WTC11 (cell line): ENCODE data around the gene RNF121. TPM values are rescaled to one million over a fixed set of nuclear protein-coding genes. Genes with fewer than 3 reads are reported as not detected.

Experiments
- ATAC-seq: fragments of 200-7000 bp; cut with Tn5 transposase; 2 replicates; pipeline ENCODE4 v1.10.0; 2021; ENCODE audit warnings: mild to moderate bottlenecking, moderate library complexity
- CTCF ChIA-PET: fragments of 300-600 bp; sonication (Branson Sonifier 250); formaldehyde crosslinking; loops from one replicate; lab custom pipeline; 2021; ENCODE audit warnings: antibody characterized with exemption; lab: Charles Lee
- POLR2A ChIA-PET: fragments of 350-600 bp; sonication (Branson Sonifier 250); formaldehyde crosslinking; loops from one replicate; lab custom pipeline; 2021; ENCODE audit warnings: antibody characterized with exemption; lab: Charles Lee
- DNase-seq: peaks from one replicate; pipeline ENCODE4 v3.0.0; 2021; ENCODE audit warnings: low spot score
- H3K27ac Mint-ChIP-seq: 2 replicates; pipeline ENCODE4 v1.8.0; 2021; ENCODE audit warnings: mixed read lengths
- H3K27me3 Mint-ChIP-seq: 2 replicates; pipeline ENCODE4 v1.8.0; 2021; ENCODE audit warnings: low read depth, mild to moderate bottlenecking, moderate library complexity, mixed read lengths
- H3K36me3 Mint-ChIP-seq: 2 replicates; pipeline ENCODE4 v1.8.0; 2021; ENCODE audit warnings: mixed read lengths
- H3K4me1 Mint-ChIP-seq: 2 replicates; pipeline ENCODE4 v1.8.0; 2022; ENCODE audit warnings: mixed read lengths
- H3K4me3 Mint-ChIP-seq: 2 replicates; pipeline ENCODE4 v1.8.0; 2021; ENCODE audit warnings: mild to moderate bottlenecking, moderate library complexity, mixed read lengths
- H3K9me3 Mint-ChIP-seq: 2 replicates; pipeline ENCODE4 v1.8.0; 2021; ENCODE audit warnings: mixed read lengths
- AR ChIP-seq: fragments of 250-450 bp; sonication (Bioruptor Pico); IDR thresholded peaks from 2 replicates; pipeline ENCODE4 v1.9.0; 2021; ENCODE audit warnings: mild to moderate bottlenecking
- CREM ChIP-seq: sonication (generic); formaldehyde crosslinking; IDR thresholded peaks from 2 replicates; pipeline ENCODE4 v1.8.1; 2022; ENCODE audit warnings: mild to moderate bottlenecking, missing genetic modification reagents, moderate library complexity
- E2F5 ChIP-seq: sonication (generic); formaldehyde crosslinking; IDR thresholded peaks from 2 replicates; pipeline ENCODE4 v1.8.1; 2022; ENCODE audit warnings: mild to moderate bottlenecking, moderate library complexity, missing genetic modification reagents
- EMX1 ChIP-seq: fragments of 250-450 bp; sonication (Bioruptor Pico); IDR thresholded peaks from 2 replicates; pipeline ENCODE4 v1.8.0; 2021; ENCODE audit warnings: mild to moderate bottlenecking
- FOXP4 ChIP-seq: sonication (generic); formaldehyde crosslinking; IDR thresholded peaks from 2 replicates; pipeline ENCODE4 v1.8.0; 2022; ENCODE audit warnings: mild to moderate bottlenecking, missing genetic modification reagents
- GTF2I ChIP-seq: fragments of 250-450 bp; sonication (Bioruptor Pico); conservative IDR thresholded peaks from 2 replicates; pipeline ENCODE4 v1.4.0; 2021; ENCODE audit warnings: mild to moderate bottlenecking
- IRF2 ChIP-seq: sonication (generic); formaldehyde crosslinking; IDR thresholded peaks from 2 replicates; pipeline ENCODE4 v1.8.0; 2022; ENCODE audit warnings: low read depth, missing genetic modification reagents, borderline replicate concordance
- MYBL2 ChIP-seq: sonication (generic); formaldehyde crosslinking; IDR thresholded peaks from 2 replicates; pipeline ENCODE4 v1.8.1; 2023; ENCODE audit warnings: mild to moderate bottlenecking, moderate library complexity, missing genetic modification reagents
- NR1H2 ChIP-seq: sonication (generic); formaldehyde crosslinking; IDR thresholded peaks from 2 replicates; pipeline ENCODE4 v1.9.0; 2021; ENCODE audit warnings: mild to moderate bottlenecking, moderate library complexity, missing genetic modification reagents
- PRDM15 ChIP-seq: sonication (generic); formaldehyde crosslinking; IDR thresholded peaks from 2 replicates; pipeline ENCODE4 v1.8.0; 2022; ENCODE audit warnings: missing genetic modification reagents
- TEAD1 ChIP-seq: sonication (generic); formaldehyde crosslinking; IDR thresholded peaks from 2 replicates; pipeline ENCODE4 v1.8.0; 2022; ENCODE audit warnings: mild to moderate bottlenecking, missing genetic modification reagents
- ZNF396 ChIP-seq: fragments of 250-450 bp; sonication (Bioruptor Pico); IDR thresholded peaks from 2 replicates; pipeline ENCODE4 v1.8.0; 2021; ENCODE audit warnings: mild to moderate bottlenecking, moderate library complexity, borderline replicate concordance
- ZNF671 ChIP-seq: fragments of 250-450 bp; sonication (Bioruptor Pico); IDR thresholded peaks from 2 replicates; pipeline ENCODE4 v1.8.0; 2021; ENCODE audit warnings: mild to moderate bottlenecking
- total RNA-seq: library from RNA; stranded (reverse); gene quantifications from 3 replicates; pipeline ENCODE4 v1.2.3, GENCODE V29; 2021
- TF ChIP-seq, protein P1 (sequence below): sonication (generic); formaldehyde crosslinking; IDR thresholded peaks from 2 replicates; pipeline ENCODE4 v1.8.0; 2022; ENCODE audit warnings: mild to moderate bottlenecking, missing genetic modification reagents
- TF ChIP-seq, protein P2 (sequence below): sonication (generic); formaldehyde crosslinking; IDR thresholded peaks from 2 replicates; pipeline ENCODE4 v1.8.1; 2022; ENCODE audit warnings: low read depth, missing genetic modification reagents, borderline replicate concordance
- TF ChIP-seq, protein P3 (sequence below): sonication (generic); formaldehyde crosslinking; IDR thresholded peaks from 2 replicates; pipeline ENCODE4 v1.8.1; 2023; ENCODE audit warnings: mild to moderate bottlenecking, missing genetic modification reagents
- TF ChIP-seq, protein P4 (sequence below): fragments of 250-450 bp; sonication (Bioruptor Pico); IDR thresholded peaks from 2 replicates; pipeline ENCODE4 v1.9.0; 2021; ENCODE audit warnings: mild to moderate bottlenecking

The RNF121 gene
- total RNA-seq, 1 experiment from 2014 or later = 40.2 TPM

DNA sequence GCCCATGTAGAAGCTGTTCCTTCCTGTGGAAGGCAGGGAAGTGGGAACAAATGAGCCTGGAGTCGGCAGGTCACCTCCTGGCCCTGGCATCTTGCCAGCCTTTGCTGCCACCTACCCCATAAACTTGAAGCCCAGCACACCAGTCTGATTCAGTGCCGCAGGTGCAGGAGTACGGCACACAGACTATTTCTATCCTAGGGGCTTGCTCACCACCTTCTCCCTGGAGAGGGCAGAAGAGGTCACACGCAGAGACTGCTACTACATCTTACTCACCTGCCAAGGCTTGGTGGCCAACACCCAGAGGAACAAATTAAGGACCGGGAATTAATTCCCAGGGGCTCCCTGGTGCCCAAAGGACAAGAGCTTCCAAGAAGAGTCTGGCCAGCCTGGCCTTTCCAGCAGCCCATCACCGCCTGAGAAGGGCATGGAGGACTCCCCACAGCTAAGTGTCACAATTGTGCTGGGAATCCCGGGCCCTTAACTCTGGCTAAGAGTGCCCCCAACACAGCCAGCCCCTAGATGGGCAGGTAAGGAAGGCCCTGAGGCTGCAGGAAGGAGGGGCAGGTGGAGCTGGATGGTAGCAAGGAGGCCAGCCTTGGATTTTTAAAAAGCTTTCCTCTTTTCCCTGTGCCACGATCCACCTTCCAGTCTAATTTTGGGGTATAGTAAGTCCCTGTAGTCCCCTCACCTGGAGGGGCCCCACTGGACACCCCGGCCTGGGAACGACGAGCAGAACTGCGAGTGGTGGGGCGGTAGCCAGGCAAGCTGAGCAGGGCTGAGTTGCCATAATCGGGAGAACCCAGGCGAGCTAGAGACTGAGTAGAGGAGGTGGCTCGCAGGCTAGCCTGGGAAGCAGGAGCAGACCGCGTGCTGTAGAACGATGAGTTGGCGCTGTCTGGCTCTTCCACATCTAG is 76.8 kb downstream of the RNF121 start:
- H3K4me3 Mint-ChIP-seq = no peak overlapping the region
- TF ChIP-seq CREM (CRISPR knock-in tag) = no peak
- TF ChIP-seq, protein P1, sequence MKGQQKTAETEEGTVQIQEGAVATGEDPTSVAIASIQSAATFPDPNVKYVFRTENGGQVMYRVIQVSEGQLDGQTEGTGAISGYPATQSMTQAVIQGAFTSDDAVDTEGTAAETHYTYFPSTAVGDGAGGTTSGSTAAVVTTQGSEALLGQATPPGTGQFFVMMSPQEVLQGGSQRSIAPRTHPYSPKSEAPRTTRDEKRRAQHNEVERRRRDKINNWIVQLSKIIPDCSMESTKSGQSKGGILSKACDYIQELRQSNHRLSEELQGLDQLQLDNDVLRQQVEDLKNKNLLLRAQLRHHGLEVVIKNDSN (CRISPR knock-in tag) = no peak
- TF ChIP-seq EMX1 (CRISPR knock-in tag) = no peak
- TF ChIP-seq FOXP4 (CRISPR knock-in tag) = no peak
- TF ChIP-seq, protein P2, sequence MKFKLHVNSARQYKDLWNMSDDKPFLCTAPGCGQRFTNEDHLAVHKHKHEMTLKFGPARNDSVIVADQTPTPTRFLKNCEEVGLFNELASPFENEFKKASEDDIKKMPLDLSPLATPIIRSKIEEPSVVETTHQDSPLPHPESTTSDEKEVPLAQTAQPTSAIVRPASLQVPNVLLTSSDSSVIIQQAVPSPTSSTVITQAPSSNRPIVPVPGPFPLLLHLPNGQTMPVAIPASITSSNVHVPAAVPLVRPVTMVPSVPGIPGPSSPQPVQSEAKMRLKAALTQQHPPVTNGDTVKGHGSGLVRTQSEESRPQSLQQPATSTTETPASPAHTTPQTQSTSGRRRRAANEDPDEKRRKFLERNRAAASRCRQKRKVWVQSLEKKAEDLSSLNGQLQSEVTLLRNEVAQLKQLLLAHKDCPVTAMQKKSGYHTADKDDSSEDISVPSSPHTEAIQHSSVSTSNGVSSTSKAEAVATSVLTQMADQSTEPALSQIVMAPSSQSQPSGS (CRISPR knock-in tag) = no peak
- no peak for TF ChIP-seq ZNF396 (CRISPR knock-in tag)
- no peak for TF ChIP-seq GTF2I
- TF ChIP-seq E2F5 (CRISPR knock-in tag) = no peak
- no peak for TF ChIP-seq TEAD1
- TF ChIP-seq AR = no peak
- no peak for TF ChIP-seq NR1H2 (CRISPR knock-in tag)
- no peak for TF ChIP-seq ZNF671 (CRISPR knock-in tag)
- TF ChIP-seq, protein P3, sequence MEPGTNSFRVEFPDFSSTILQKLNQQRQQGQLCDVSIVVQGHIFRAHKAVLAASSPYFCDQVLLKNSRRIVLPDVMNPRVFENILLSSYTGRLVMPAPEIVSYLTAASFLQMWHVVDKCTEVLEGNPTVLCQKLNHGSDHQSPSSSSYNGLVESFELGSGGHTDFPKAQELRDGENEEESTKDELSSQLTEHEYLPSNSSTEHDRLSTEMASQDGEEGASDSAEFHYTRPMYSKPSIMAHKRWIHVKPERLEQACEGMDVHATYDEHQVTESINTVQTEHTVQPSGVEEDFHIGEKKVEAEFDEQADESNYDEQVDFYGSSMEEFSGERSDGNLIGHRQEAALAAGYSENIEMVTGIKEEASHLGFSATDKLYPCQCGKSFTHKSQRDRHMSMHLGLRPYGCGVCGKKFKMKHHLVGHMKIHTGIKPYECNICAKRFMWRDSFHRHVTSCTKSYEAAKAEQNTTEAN = no peak
- TF ChIP-seq PRDM15 (CRISPR knock-in tag) = no peak
- no peak for TF ChIP-seq MYBL2
- TF ChIP-seq, protein P4, sequence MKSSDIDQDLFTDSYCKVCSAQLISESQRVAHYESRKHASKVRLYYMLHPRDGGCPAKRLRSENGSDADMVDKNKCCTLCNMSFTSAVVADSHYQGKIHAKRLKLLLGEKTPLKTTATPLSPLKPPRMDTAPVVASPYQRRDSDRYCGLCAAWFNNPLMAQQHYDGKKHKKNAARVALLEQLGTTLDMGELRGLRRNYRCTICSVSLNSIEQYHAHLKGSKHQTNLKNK (CRISPR knock-in tag) = no peak
- TF ChIP-seq IRF2 = no peak
- ChIA-PET CTCF (interaction anchor here (0.7 to 2.3 kb wide), 3 partner anchors 10 to 20 kb away, joined by 3 to 8 read pairs (median 4); no protein-coding TSS in a partner anchor), POLR2A (interaction anchor here (0.6 kb wide), 1 partner anchor 14 kb away, joined by 5 read pairs; no protein-coding TSS in a partner anchor)
- H3K9me3 Mint-ChIP-seq = no peaks in the 10 kb centered on the region
- H3K27me3 Mint-ChIP-seq = no peaks in the 10 kb centered on the region
- H3K27ac Mint-ChIP-seq = no peak overlapping the region
- ATAC-seq (no peak), DNase-seq (no peak)
- no peaks in the 10 kb centered on the region for H3K4me1 Mint-ChIP-seq
- peaks cover 72% of the 10 kb centered on the region for H3K36me3 Mint-ChIP-seq
